Colonic mucosa (tissue), 4 donors: ENCODE measurements around the gene CAPSL. TPM values are rescaled to one million over a fixed set of nuclear protein-coding genes. Genes with fewer than 3 reads are reported as not detected.
A peak's percentile ranks its signal among the peaks of the same experiment; 100 is the strongest.

Experiments
- DNase-seq: peaks from one replicate; pipeline ENCODE4 v3.0.0-alpha.2; 2020
- H3K27ac ChIP-seq: fragments of 200-600 bp; one replicate; pipeline ENCODE4 v1.8.0; 2021
- H3K27me3 ChIP-seq: fragments of 200-600 bp; one replicate; pipeline ENCODE4 v1.8.0; 2021
- H3K36me3 ChIP-seq: fragments of 200-600 bp; one replicate; pipeline ENCODE4 v1.8.0; 2021
- H3K4me1 ChIP-seq: fragments of 200-600 bp; one replicate; pipeline ENCODE4 v1.8.0; 2021; ENCODE audit warnings: mild to moderate bottlenecking
- H3K4me3 ChIP-seq: fragments of 200-600 bp; one replicate; pipeline ENCODE4 v1.8.0; 2021
- H3K9ac ChIP-seq, 2 donors: one replicate each; pipeline ENCODE4 v1.7.0; 2013; ENCODE audit warnings: control low read depth in 2 of 2, low read depth in 2 of 2, low read length in 2 of 2
- H3K9me3 ChIP-seq: fragments of 200-600 bp; one replicate; pipeline ENCODE4 v1.8.0; 2021
- CTCF ChIP-seq: fragments of 200-600 bp; IDR thresholded peaks from one replicate; pipeline ENCODE4 v1.8.0; 2022; ENCODE audit warnings: antibody characterized with exemption, mild to moderate bottlenecking
- intact Hi-C: fragments of 100-400 bp; cut with DNase I; formaldehyde crosslinking; loops from one replicate; pipeline ENCODE4 v1.14.1; 2022
- total RNA-seq, 2 donors: library from RNA; stranded (reverse); fragmentation: NEBNext Ultra II Directional in 1 of 2; extraction: Animal tissue kit (Norgen Biotek cat#: 25700) in 1 of 2; gene quantifications; one replicate each; pipeline ENCODE4 v1.2.1, GENCODE V29; 2021
- donor health status: healthy.
- donor health status: DM: no; HTN: no; CAD: no.
- donor health status: DM: no; HTN: no; CAD: no.

The CAPSL gene
- total RNA-seq, 2 donors from 2014 or later, result not detected

- no peak for DNase-seq
- intact Hi-C loops, result no loop called here
- no peak overlapping the region for H3K27ac ChIP-seq
- H3K4me1 ChIP-seq, result no peaks in the 10 kb centered on the region
- H3K9ac ChIP-seq, result no peak overlapping the region
- no peaks in the 10 kb centered on the region for H3K36me3 ChIP-seq
- no peaks in the 10 kb centered on the region for H3K27me3 ChIP-seq
- H3K4me3 ChIP-seq, result no peak overlapping the region
- TF ChIP-seq CTCF, result no peak
- H3K9me3 ChIP-seq, result no peaks in the 10 kb centered on the region
These were observed 8.7 kb upstream of the CAPSL start for GRCh38 chr5:35947085-35947484.

- no peaks in the 10 kb centered on the region for H3K36me3 ChIP-seq
- H3K4me1 ChIP-seq, result no peaks in the 10 kb centered on the region
- TF ChIP-seq CTCF, result no peak
- H3K4me3 ChIP-seq, result no peak overlapping the region
- intact Hi-C loops, result no loop called here
- H3K9ac ChIP-seq, result no peak overlapping the region
- H3K27me3 ChIP-seq, result no peaks in the 10 kb centered on the region
- DNase-seq, result no peak
- no peaks in the 10 kb centered on the region for H3K9me3 ChIP-seq
- H3K27ac ChIP-seq, result no peak overlapping the region
These were observed 1.2 kb upstream of the CAPSL start for GRCh38 chr5:35939639-35940038.

- TF ChIP-seq CTCF, result peak; percentile 84
- no peak overlapping the region for H3K4me3 ChIP-seq
- H3K4me1 ChIP-seq, result no peaks in the 10 kb centered on the region
- peak; percentile 53 for DNase-seq
- intact Hi-C loops, result loop anchor here (2.0 to 10.0 kb wide), 2 partner anchors 272 to 838 kb away; no protein-coding TSS in a partner anchor
- no peaks in the 10 kb centered on the region for H3K36me3 ChIP-seq
- H3K9ac ChIP-seq, result no peak overlapping the region
- H3K27me3 ChIP-seq, result no peaks in the 10 kb centered on the region
- no peak overlapping the region for H3K27ac ChIP-seq
- no peaks in the 10 kb centered on the region for H3K9me3 ChIP-seq
These were observed 11.9 kb downstream of the CAPSL start for GRCh38 chr5:35926389-35927051.

GRCh38 chr5:35924950-35925722 is 13.3 kb downstream of the CAPSL start:
- peak; percentile 55 for DNase-seq
- H3K27me3 ChIP-seq, result no peaks in the 10 kb centered on the region
- no peaks in the 10 kb centered on the region for H3K36me3 ChIP-seq
- H3K9ac ChIP-seq, result no peak overlapping the region
- no peaks in the 10 kb centered on the region for H3K4me1 ChIP-seq
- no peak overlapping the region for H3K27ac ChIP-seq
- no peaks in the 10 kb centered on the region for H3K9me3 ChIP-seq
- TF ChIP-seq CTCF, result peak; percentile 46
- intact Hi-C loops, result loop anchor here (2.0 to 10.0 kb wide), 3 partner anchors 146 to 308 kb away; partner anchors contain the start of gene SPEF2
- H3K4me3 ChIP-seq, result no peak overlapping the region

- Histone ChIP-seq H3K4me3 (no peak overlapping the region), H3K27me3 (no peaks in the 10 kb centered on the region), H3K4me1 (no peaks in the 10 kb centered on the region), H3K36me3 (no peaks in the 10 kb centered on the region), H3K27ac (no peak overlapping the region), H3K9me3 (no peaks in the 10 kb centered on the region), H3K9ac (no peak overlapping the region)
- intact Hi-C loops, result loop anchor here (2.0 to 10.0 kb wide), 3 partner anchors 146 to 307 kb away; partner anchors contain the start of gene SPEF2
- DNase-seq, result no peak
- TF ChIP-seq CTCF, result no peak
These were observed 14.1 kb downstream of the CAPSL start for GRCh38 chr5:35924122-35924949.
